GM21786 (cell line): ENCODE results near the gene TAF1.
"Not testable (repeated sequence)": the region's sequence is repeated elsewhere in the genome, so short reads cannot be mapped to it uniquely, and the experiment has no call there.

Experiments used
- ATAC-seq: cut with Tn5 transposase; IDR thresholded peaks from one replicate; pipeline ENCODE4 v1.9.1; 2021; ENCODE audit not compliant: unreplicated experiment

The TAF1 gene

DNA sequence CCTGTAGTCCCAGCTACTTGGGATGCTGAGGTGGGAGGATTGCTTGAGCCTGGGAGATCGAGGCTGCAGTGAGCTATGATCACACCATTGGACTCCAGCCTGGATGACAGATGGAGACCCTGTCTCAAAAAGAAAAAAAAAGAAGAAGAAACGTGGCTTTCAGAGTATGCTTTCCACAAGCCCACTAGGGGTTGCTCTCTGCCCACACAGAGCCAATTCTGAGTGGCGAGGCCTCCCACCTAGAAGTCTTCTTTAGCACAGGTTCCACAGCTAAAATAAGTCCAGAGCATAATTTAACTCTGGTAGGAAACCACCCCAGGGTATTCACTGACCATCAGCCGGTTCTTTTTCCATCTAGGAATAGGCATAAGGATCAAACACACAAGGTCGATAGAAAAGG is 50.1 kb downstream of the TAF1 start:
- not testable (repeated sequence) for ATAC-seq

GRCh38 chrX:71420686-71421085 is 54.5 kb downstream of the TAF1 start:
- no peak for ATAC-seq

- ATAC-seq = no peak
Observed at GRCh38 chrX:71432733-71433132, 66.6 kb downstream of the TAF1 start.

DNA sequence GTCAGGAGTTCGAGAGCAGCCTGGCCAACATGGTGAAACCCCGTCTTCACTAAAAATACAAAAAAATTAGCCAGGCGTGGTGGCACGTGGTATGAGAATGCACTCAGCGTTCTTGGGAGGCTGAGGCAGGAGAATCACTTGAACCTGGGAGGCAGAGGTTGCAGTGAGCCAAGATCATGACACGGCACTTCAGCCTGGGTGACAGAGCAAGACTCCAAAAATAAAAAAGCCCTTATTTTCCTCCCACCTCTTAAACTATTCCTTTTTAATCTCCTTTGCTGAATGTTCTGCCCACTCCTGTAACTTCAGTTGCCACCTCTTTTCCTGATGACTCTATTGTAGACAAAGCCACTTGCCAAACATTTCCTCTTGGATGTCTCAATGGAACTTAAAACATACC is 72.6 kb downstream of the TAF1 start:
- no peak for ATAC-seq

DNA sequence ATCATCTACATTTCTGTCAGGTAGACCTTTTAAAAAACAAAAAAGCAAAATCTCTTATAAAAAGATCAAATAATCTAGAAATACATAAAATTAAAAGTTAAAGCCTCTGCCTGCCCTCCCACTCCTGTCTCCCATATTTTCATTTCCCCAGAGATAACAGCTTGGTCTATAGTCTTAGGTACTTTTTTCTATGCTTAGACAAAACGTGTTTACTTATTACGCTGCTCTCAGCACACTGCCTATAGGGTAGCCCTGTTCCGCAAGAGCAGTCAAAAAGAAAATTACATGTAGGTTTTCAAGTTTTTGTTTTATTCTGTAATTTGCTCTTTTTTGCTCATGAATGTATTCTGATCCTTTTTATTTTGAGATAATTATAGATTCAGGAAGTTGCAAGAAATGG is 73.3 kb downstream of the TAF1 start:
- no peak for ATAC-seq

DNA sequence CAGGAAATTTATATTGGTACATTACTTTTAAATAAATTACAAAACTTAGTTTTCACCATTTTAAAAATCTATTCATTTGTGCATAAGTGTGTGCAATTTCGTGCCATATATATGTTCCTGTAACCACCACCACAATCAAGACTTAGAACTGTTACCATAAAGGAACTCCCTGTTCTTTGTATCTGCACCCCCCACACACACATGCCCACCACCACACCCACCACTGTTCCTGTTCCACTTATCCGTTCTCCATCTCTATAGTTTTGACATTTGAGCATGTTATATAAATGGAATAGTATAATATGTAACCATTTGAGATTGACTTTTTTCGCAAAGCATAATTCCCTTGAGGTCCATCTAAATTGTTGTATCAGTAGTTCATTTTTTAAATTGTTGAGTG is 73.7 kb downstream of the TAF1 start:
- no peak for ATAC-seq

DNA sequence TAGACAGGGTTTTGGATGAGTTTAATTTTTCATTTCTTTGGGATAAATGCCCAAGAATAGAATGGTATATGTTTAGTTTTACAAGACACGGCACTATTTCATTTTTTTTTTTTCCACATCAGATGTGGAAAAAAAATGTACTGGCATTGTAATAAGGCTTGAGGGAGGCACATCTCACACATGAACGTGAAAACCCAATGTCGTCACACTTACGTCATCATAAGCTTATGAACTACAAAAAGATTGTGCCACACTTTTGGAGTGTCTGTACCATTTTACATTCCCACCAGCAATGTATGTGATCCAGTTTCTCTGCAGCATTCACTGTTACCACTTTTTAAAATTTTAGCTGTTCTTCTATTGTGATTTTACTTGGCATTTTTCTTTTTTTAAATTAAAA is 74.2 kb downstream of the TAF1 start:
- ATAC-seq = no peak

DNA sequence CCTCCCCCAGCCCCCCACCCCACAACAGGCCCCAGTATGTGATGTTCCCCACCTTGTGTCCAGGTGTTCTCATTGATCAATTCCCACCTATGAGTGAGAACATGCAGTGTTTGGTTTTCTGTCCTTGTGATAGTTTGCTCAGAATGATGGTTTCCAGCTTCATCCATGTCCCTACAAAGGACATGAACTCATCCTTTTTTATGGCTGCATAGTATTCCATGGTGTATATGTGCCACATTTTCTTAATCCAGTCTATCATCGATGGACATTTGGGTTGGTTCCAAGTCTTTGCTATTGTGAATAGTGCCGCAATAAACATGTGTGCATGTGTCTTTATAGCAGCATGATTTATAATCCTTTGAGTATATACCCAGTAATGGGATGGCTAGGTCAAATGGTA is 75.7 kb downstream of the TAF1 start:
- not testable (repeated sequence) for ATAC-seq

DNA sequence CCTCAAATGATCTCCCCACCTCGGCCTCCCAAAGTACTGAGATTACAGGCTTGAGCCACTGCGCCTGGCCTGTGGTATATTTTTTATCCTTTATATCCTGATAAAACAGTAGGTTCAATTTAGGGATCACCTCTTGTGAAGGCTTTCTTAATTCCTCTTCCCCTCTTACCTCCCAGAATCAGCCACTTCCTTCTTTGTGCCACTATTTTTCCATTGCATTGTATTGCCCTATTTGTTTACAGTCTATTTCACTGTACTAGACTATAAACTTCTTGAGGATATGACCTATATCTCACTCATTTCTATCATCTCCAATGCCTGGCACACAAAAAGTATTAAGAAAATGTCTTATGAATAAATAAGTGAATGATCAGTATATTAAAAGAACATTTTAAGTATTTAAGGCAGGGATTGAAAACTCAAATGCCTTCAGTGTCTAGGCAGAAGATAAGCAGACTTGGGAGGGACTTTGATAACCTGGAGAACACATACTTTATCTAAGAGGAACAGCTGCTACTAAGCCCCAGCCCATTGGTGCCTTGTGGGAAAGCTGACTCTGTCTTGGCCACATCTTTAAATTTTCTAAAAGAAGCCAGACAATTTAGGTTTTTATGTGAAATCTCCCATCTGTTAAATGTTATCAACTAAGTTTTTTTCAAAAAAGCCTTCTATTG is 84.4 kb downstream of the TAF1 start:
- ATAC-seq = no peak

- ATAC-seq = not testable (repeated sequence)
Observed at GRCh38 chrX:71451518-71451917, 85.4 kb downstream of the TAF1 start.

DNA sequence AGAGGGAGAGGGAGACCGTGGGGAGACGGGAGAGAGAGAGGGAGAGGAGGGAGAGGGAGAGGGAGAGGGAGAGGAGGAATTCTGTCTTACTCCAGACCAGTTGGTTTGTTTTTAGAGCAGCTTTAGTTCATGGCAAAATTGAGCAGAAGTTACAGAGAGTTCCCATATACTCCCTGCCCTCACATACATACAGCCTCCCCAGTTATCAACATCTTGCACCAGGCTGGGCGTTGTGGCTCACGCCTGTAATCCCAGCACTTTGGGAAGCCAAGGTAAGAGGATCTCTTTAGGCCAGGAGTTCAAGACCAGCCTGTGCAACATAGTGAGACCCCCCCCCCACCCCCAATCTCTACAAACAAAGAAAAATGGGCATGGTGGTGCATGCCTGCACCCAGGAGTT is 86.9 kb downstream of the TAF1 start:
- no peak for ATAC-seq

- no peak for ATAC-seq
Observed at GRCh38 chrX:71454222-71454621, 88.1 kb downstream of the TAF1 start.

DNA sequence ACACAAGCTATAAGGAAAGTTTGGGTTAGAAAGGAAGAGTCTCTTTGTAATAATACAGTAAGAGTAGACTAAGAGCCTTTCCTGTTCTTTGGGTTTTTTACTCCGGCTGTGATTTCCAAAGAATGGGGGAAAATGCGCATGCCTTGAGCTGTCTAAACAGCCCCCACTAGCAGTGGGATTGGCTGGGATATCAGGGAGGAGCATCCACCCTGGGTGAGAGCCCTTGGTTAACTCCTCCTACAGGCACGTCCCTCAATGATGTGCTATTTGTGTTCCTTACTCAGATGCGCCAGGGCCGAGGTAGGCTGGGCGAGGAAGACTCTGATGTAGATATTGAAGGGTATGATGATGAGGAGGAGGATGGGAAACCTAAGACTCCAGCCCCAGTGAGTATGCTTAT is 92.7 kb downstream of the TAF1 start:
- no peak for ATAC-seq

DNA sequence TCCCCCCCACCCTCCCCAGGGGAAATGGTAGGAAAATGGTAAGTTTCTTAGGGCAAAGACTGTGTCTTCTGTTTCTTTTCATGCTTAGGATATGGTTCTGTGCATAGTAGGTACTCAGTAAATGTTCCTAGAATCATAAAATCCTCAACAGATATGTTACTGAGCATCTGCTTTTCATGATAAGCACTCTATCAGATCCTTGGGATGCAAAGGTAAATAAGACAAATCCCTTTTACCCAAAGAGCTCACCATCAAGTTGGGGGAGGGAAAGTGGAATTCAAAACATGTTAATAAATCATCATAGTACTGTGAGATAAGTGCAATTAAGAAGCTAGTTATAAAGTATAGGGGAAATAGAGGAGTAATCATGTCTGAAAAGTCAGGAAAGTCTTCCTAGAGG is 98.8 kb downstream of the TAF1 start:
- ATAC-seq = no peak

DNA sequence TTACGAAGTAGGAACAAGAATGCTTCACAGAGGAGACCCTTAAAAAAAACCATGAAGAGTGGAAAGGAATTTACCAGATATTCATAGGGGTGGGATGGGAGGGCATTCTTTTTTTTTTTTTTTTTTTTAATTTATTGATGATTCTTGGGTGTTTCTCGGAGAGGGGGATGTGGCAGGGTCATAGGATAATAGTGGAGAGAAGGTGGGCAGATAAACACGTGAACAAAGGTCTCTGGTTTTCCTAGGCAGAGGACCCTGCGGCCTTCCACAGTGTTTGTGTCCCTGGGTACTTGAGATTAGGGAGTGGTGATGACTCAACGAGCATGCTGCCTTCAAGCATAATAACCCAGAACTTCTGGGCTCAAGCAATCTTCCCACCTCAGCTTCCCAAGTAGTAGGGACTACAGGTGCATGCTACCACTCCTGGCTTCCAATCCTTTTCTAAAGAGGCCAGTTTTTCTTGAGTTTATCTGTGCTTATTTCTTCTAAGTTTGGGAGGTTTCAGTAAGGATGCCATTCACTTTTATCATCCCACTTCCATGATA is 100.9 kb downstream of the TAF1 start:
- no peak for ATAC-seq

DNA sequence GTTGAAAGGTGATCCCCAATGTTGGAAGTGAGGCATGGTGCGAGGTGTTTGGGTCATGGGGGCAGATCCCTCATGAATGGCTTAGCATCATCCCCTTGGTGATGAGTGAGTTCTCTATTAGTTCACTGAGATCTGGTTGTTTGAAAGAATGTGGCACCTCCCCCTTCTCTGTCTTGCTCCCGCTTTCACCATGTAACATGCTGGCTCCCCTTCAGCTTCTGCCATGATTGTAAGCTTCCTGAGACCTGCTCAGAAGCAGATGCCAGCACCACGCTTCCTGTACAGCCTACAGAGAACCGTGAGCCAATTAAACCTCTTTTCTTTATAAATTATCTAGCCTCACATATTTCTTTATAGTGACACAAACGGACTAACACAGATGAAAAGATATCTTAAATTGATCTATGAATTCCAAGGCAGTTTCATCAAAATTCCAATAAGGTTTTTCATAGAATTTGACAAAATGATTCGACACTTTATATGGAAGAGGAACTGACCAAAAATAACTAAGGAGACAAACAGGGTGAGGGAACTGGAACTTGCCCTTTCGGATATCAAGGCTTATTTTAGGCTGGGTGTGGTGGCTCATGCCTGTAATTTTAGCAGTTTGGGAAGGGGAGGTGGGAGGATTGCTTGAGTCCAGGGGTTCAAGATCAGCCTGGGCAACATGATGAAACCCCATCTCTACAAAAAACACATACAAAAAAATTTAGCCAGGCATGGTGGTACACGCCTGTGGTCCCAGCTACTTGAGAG is 109.8 kb downstream of the TAF1 start:
- no peak for ATAC-seq

DNA sequence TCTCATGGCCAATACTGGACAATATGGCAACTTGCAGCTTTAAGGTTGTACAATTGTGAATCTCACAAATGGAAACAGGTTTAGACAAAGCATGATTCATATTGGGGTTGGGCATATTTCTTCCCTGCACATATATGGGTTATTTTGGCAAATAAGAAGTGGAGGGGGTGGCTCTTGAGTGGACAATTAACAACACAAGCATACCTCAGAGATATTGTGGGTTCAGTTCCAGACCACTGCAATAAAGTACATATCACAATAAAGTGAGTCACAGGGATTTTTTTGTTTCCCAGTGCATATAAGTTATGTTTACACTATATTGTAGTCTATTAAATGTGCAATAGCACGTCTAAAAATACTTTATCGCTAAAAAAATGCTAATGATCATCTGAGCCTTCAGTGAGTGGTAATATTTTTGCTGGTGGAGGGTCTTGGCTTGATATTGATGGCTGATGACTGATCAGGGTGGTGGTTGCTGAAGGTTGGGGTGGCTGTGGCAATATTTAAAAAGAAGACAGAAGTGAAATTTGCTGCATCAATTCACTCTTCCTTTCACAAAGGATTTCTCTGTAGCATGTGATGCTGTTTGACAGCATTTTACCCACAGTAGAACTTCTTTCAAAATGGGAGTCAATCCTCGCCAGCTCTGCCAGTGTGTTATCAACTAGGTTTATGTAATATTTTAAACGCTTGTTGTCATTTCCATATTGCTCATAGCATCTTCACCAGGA is 116.2 kb downstream of the TAF1 start:
- ATAC-seq = no peak

- no peak for ATAC-seq
Observed at GRCh38 chrX:71487814-71488213, 121.7 kb downstream of the TAF1 start.

DNA sequence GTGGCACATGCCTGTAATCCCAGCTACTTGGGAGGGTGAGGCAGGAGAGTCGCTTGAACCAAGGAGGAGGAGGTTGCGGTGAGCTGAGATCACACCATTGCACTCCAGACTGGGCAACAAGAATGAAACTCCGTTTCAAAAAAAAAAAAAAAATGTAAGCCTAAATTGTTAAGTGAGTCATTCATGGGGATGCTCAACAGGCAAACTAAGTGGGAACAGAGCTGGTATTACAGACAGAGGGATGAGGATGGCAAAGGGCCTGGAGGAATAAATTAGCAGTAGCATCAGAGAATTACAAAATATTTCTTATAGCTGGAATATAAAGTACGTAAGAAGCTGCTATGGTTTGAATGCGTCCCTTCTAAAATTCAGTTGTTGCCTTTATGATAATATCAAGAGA is 123.4 kb downstream of the TAF1 start:
- ATAC-seq = no peak

DNA sequence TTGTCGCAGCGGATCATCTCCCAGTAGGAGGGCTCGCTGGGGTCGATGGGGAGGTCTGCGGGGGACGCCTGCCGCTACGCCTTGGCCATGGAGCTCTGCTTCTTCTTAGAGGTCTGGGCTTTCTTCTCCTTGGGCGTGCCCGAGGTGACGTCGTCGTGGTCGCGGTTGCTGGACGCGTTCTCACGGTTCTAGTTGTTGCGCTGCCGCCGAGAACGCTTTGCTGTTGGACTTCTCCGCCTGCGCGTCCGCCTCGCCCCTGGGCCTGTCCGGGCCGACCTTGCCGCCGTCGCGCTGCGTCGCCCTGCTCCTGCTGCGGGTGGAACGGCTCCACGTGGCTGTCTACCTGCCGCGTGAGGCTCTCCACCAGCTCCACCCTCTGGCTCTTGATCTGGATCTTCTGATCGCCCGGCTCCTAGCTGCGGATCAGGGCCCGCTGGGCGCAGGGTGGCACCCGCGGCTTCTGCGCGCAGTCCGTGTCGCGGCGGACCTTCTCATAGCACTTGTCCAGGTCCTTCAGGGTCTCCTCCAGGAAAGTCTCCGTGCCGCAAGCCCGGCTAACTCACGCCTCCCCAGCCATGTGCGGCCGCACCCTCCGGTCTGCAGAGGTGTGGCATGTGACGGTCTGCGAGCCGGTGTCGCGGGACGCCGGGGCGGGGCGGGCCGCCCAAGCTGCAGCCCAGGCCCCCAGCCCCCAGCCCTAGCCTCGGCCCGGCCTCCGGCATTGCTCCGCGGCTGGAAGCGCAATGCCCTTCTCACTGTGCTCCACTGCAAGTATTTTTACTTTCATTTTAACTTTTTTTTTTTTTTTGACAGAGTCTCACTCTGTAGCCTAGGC is 126.3 kb downstream of the TAF1 start:
- ATAC-seq = no peak

GRCh38 chrX:71493111-71493613 is 127.0 kb downstream of the TAF1 start:
- no peak for ATAC-seq
